ENCODE results near the gene TMEM182. TPM values are rescaled to one million over a fixed set of nuclear protein-coding genes. Genes with fewer than 3 reads are reported as not detected.

The TMEM182 gene
- total RNA-seq, result 3.8 and 5.2 TPM in 2 replicates

GRCh38 chr2:102761763-102762162 lies at the start of gene TMEM182:
TMEM182 (plus strand) TSS chr2:102762031; CDS start chr2:102762218, 187 bp downstream.

Other genes starting within 250 kb of the TMEM182 start
- gene SLC9A2, start 142.5 kb upstream of the TMEM182 start, total RNA-seq, result under 0.01 TPM in 1 of 2 replicates, not detected in the other

Data from articular chondrocyte of knee joint (primary cell).